HepG2 (cell line): ENCODE data around the gene TLK2. TPM values are rescaled to one million over a fixed set of nuclear protein-coding genes. Genes with fewer than 3 reads are reported as not detected.

Experiments used
- ATAC-seq: fragments of 200-7000 bp; cut with Tn5 transposase; 3 replicates; pipeline ENCODE4 v1.9.1; 2020; ENCODE audit warnings: mild to moderate bottlenecking, moderate library complexity
- BruUV-seq: library from RNA; stranded (reverse); fragments of 400-500 nt; replicated peaks from 2 replicates; lab custom pipeline; 2021; lab: Mats Ljungman, UMichigan
- CTCF ChIA-PET: fragments of 300-600 bp; formaldehyde crosslinking; extraction: SDS; loops from one replicate; lab custom pipeline; 2021; ENCODE audit warnings: low total read pairs, inconsistent platforms, low intra/inter-chr PET ratio; lab: Yijun Ruan, JAX
- POLR2A ChIA-PET: fragments of 350-600 bp; sonication (Branson Sonifier 250); formaldehyde crosslinking; loops from one replicate; lab custom pipeline; 2020; ENCODE audit warnings: antibody characterized with exemption, inconsistent platforms; lab: Yijun Ruan, JAX
- DNase-seq: peaks from one replicate; pipeline ENCODE4 v3.0.0-alpha.2; 2015; ENCODE audit warnings: low spot score
- FAIRE-seq: peaks from 3 replicates; lab custom pipeline; 2011; peaks lifted over from hg19 to GRCh38; lab: Jason Lieb, UNC
- H2AFZ ChIP-seq: one replicate; pipeline ENCODE4 v1.6.1; 2011; ENCODE audit warnings: low read length, inconsistent platforms
- H3K27ac ChIP-seq: fragments of 300-600 bp; 3 replicates; pipeline ENCODE4 v1.8.0; 2011; ENCODE audit warnings: mixed run types, mild to moderate bottlenecking, mixed read lengths, low read length, inconsistent platforms; ENCODE audit not compliant: insufficient read depth; ENCODE audit errors: extremely low read length
- H3K27me3 ChIP-seq, 2 experiments: fragments of 200-600 bp in 1 of 2; 2 replicates in 1 of 2; 3 replicates in 1 of 2; pipeline versions ENCODE4 v1.6.0 to v1.8.0; 2011; ENCODE audit warnings: low read length in 2 of 2, mild to moderate bottlenecking in 2 of 2, moderate library complexity in 2 of 2, inconsistent platforms in 1 of 2; ENCODE audit not compliant: insufficient read depth in 2 of 2, control insufficient read depth in 1 of 2
- H3K36me3 ChIP-seq, 2 experiments: fragments of 200-600 bp in 1 of 2; replicated peaks in 1 of 2; 2 replicates in 1 of 2; 3 replicates in 1 of 2; pipeline versions ENCODE4 v1.5.1 to v1.8.0; 2011; ENCODE audit warnings: low read length in 2 of 2, inconsistent platforms in 1 of 2; ENCODE audit not compliant: insufficient read depth in 2 of 2, control insufficient read depth in 1 of 2
- H3K4me1 ChIP-seq: 2 replicates; pipeline ENCODE4 v1.5.1; 2012; ENCODE audit warnings: low read length, inconsistent platforms; ENCODE audit not compliant: insufficient read depth
- H3K4me2 ChIP-seq: 2 replicates; pipeline ENCODE4 v1.6.0; 2011; ENCODE audit warnings: low read depth, low read length, inconsistent platforms
- H3K4me3 ChIP-seq, 3 experiments: fragments of 200-600 bp in 1 of 3; sonication (generic), shearing (Covaris generic) in 1 of 3; replicated peaks in 1 of 3; 2 replicates each; pipeline ENCODE4 v1.5.1; 2011 to 2016; ENCODE audit warnings: low read length in 3 of 3, inconsistent platforms in 2 of 3, low read depth in 2 of 3, mild to moderate bottlenecking in 2 of 3, control low read depth in 1 of 3, mixed read lengths in 1 of 3; ENCODE audit not compliant: insufficient read depth in 1 of 3
- H3K79me2 ChIP-seq: one replicate; pipeline ENCODE4 v1.6.1; 2011; ENCODE audit warnings: low read length, inconsistent platforms; ENCODE audit not compliant: insufficient read depth
- H3K9ac ChIP-seq: 2 replicates; pipeline ENCODE4 v1.6.0; 2011; ENCODE audit warnings: mild to moderate bottlenecking, low read depth, low read length, inconsistent platforms; ENCODE audit not compliant: insufficient read depth
- H3K9me3 ChIP-seq: 2 replicates; pipeline ENCODE4 v1.5.1; 2012; ENCODE audit warnings: mild to moderate bottlenecking, low read length
- H4K20me1 ChIP-seq: 2 replicates; pipeline ENCODE4 v1.6.0; 2011; ENCODE audit warnings: inconsistent platforms, mild to moderate bottlenecking, low read length, moderate library complexity; ENCODE audit not compliant: insufficient read depth
- GPN1 ChIP-seq: sonication (generic); formaldehyde crosslinking; IDR thresholded peaks from 2 replicates; pipeline ENCODE4 v1.5.1; 2020; ENCODE audit warnings: missing genetic modification reagents, borderline replicate concordance
- HOMEZ ChIP-seq: IDR thresholded peaks from 2 replicates; pipeline ENCODE4 v1.6.1; 2016; ENCODE audit warnings: low read depth
- IKZF5 ChIP-seq: IDR thresholded peaks from 2 replicates; pipeline ENCODE4 v1.6.1; 2018; ENCODE audit warnings: missing genetic modification reagents, mild to moderate bottlenecking, missing compliant biosample characterization
- JUND ChIP-seq: sonication (generic); formaldehyde crosslinking; IDR thresholded peaks from 2 replicates; pipeline ENCODE4 v1.8.0; 2022; ENCODE audit warnings: mild to moderate bottlenecking, missing genetic modification reagents
- MAFK ChIP-seq, 2 experiments: IDR thresholded peaks in 1 of 2; conservative IDR thresholded peaks in 1 of 2; 2 replicates each; pipeline ENCODE4 v1.6.1; 2011; ENCODE audit warnings: improper control_type of control experiment in 2 of 2, low read length in 2 of 2
- NFE2L1 ChIP-seq: sonication (generic); formaldehyde crosslinking; IDR thresholded peaks from 2 replicates; pipeline ENCODE4 v1.4.0; 2020; ENCODE audit warnings: missing genetic modification reagents, mild to moderate bottlenecking, borderline replicate concordance
- SMARCC2 ChIP-seq: fragments of 450-650 bp; IDR thresholded peaks from 2 replicates; pipeline ENCODE4 v1.6.1; 2017; ENCODE audit warnings: antibody characterized with exemption, mild to moderate bottlenecking
- THAP8 ChIP-seq: sonication (generic); formaldehyde crosslinking; IDR thresholded peaks from 2 replicates; pipeline ENCODE4 v1.5.1; 2020; ENCODE audit warnings: missing genetic modification reagents, mild to moderate bottlenecking, borderline replicate concordance
- ZNF451 ChIP-seq: sonication (generic); formaldehyde crosslinking; IDR thresholded peaks from 2 replicates; pipeline ENCODE4 v1.5.0; 2020; ENCODE audit warnings: mild to moderate bottlenecking, missing genetic modification reagents
- ZNF670 ChIP-seq: sonication (generic); formaldehyde crosslinking; IDR thresholded peaks from 2 replicates; pipeline ENCODE4 v1.8.0; 2022; ENCODE audit warnings: mild to moderate bottlenecking, missing genetic modification reagents, borderline replicate concordance
- WGBS: methylation state at CpG from one replicate; pipeline ENCODE4 v1.1.6; 2017; ENCODE audit warnings: low lambda C conversion rate; 5-methylcytosine and 5-hydroxymethylcytosine counted together
- in situ Hi-C: cut with HindIII; loops from 2 replicates; pipeline ENCODE4 v1.10.0; 2017; ENCODE audit warnings: low pct_unique_long_range_greater_than_20kb; ENCODE audit not compliant: extremely low pct_ligation_motif_present
- intact Hi-C: fragments of 100-400 bp; cut with micrococcal nuclease; formaldehyde crosslinking; loops from one replicate; pipeline ENCODE4 v1.10.0; 2022; ENCODE audit not compliant: unreplicated experiment
- polyA plus RNA-seq, 8 experiments: library from polyadenylated mRNA; depleted of rRNA in 3 of 8; stranded (reverse) in 7 of 8; unstranded in 1 of 8; fragments of >200 nt; fragmentation: Illumina TruSeq in 4 of 8; extraction: Trizol in 4 of 8; gene quantifications; 2 replicates each; pipeline versions ENCODE4 v1.2.1 to v1.2.3, GENCODE V29; 2011 to 2016; ENCODE audit warnings: low read depth in 4 of 8, missing spikeins in 1 of 8, mixed read lengths in 1 of 8; ENCODE audit not compliant: insufficient read depth in 1 of 8
- total RNA-seq, 5 experiments: library from RNA; depleted of rRNA; stranded (reverse); fragments of >200 nt; fragmentation: Illumina TruSeq; extraction: Trizol; gene quantifications; 2 replicates each; pipeline ENCODE4 v1.2.3, GENCODE V29; 2016; ENCODE audit warnings: low read depth in 1 of 5

The TLK2 gene
- total and polyA plus RNA-seq, 2 of the 13 experiments (the other 11 are each of a cell fraction or from before 2014, with no cell fraction given) = 58.7 to 60.8 TPM

GRCh38 chr17:62653826-62654761, 175.5 kb downstream of the TLK2 start:
- BruUV-seq = no TSS peak
- ChIA-PET POLR2A (no interaction called here), CTCF (no interaction called here)
- no peaks in the 10 kb centered on the region for H3K79me2 ChIP-seq
- TF ChIP-seq MAFK (conservative IDR thresholded peaks at IDR 0.05 in 1 of 2, IDR thresholded peaks at IDR 0.05 in 1 of 2; ENCODE audit: low read length in 2 of 2) = peak in 1 of 2 experiments; percentile 13; a peak in 1 of 4 replicates
- no peak for TF ChIP-seq HOMEZ (CRISPR knock-in tag)
- no peaks in the 10 kb centered on the region for H4K20me1 ChIP-seq
- no peaks in the 10 kb centered on the region for H3K9me3 ChIP-seq
- in situ Hi-C loops = no loop called here
- intact Hi-C loops = no loop called here
- H3K9ac ChIP-seq = no peak overlapping the region
- H3K4me3 ChIP-seq = no peak overlapping the region
- H3K4me2 ChIP-seq = no peak overlapping the region
- FAIRE-seq = no peak
- no peak overlapping the region for H3K27ac ChIP-seq
- WGBS = 56% methylated on average over 15 of the region's 19 CpGs
- no peak overlapping the region for H2AFZ ChIP-seq
- peaks cover 21% of the 10 kb centered on the region for H3K4me1 ChIP-seq
- H3K36me3 ChIP-seq = no peaks in the 10 kb centered on the region
- no peak for DNase-seq
- ATAC-seq = peak; percentile 37
- peaks cover 15 to 75% of the 10 kb centered on the region in 2 experiments; a peak in 4 of 5 replicates for H3K27me3 ChIP-seq

GRCh38 chr17:62655656-62656055, 177.0 kb downstream of the TLK2 start:
- Histone ChIP-seq H3K9ac (no peak overlapping the region), H3K4me2 (no peak overlapping the region), H3K27ac (no peak overlapping the region), H3K79me2 (no peaks in the 10 kb centered on the region), H2AFZ (no peak overlapping the region), H3K4me3 (no peak overlapping the region), H3K9me3 (no peaks in the 10 kb centered on the region), H3K36me3 (no peaks in the 10 kb centered on the region), H3K27me3 (peaks cover 15 to 73% of the 10 kb centered on the region in 2 experiments; a peak in 4 of 5 replicates), H3K4me1 (peaks cover 21% of the 10 kb centered on the region), H4K20me1 (no peaks in the 10 kb centered on the region)
- no peak for DNase-seq
- CTCF ChIA-PET = no interaction called here
- intact Hi-C loops = no loop called here
- no TSS peak for BruUV-seq
- no peak for FAIRE-seq
- in situ Hi-C loops = no loop called here
- POLR2A ChIA-PET = no interaction called here
- 15% methylated on average over 6 of the region's 6 CpGs for WGBS
- ATAC-seq = no peak
- no peak for TF ChIP-seq NFE2L1
- no peak for TF ChIP-seq JUND (CRISPR knock-in tag)
- TF ChIP-seq ZNF670 = no peak
- no peak for TF ChIP-seq SMARCC2
- TF ChIP-seq ZNF451 (CRISPR knock-in tag) = no peak
- no peak for TF ChIP-seq GPN1 (CRISPR knock-in tag)
- no peak for TF ChIP-seq IKZF5 (CRISPR knock-in tag)
- no peak for TF ChIP-seq THAP8 (CRISPR knock-in tag)
